HepG2 (cell line): ENCODE measurements around the gene DOK1. TPM values are rescaled to one million over a fixed set of nuclear protein-coding genes. Genes with fewer than 3 reads are reported as not detected.

Experiments used
- ATF7 ChIP-seq, 2 experiments: fragments of 450-650 bp in 1 of 2; sonication (generic) in 1 of 2; formaldehyde crosslinking in 1 of 2; IDR thresholded peaks; 2 replicates each; pipeline versions ENCODE4 v1.4.0 to v1.6.1; 2016 to 2020; ENCODE audit warnings: antibody characterized with exemption in 1 of 2, mild to moderate bottlenecking in 1 of 2, missing genetic modification reagents in 1 of 2
- BCL6 ChIP-seq: IDR thresholded peaks from 2 replicates; pipeline ENCODE4 v1.6.1; 2016; ENCODE audit warnings: missing genetic modification reagents, missing compliant biosample characterization
- CC2D1A ChIP-seq: sonication (generic); formaldehyde crosslinking; IDR thresholded peaks from 2 replicates; pipeline ENCODE4 v1.8.1; 2023; ENCODE audit warnings: mild to moderate bottlenecking, missing genetic modification reagents
- CHCHD3 ChIP-seq: sonication (generic); formaldehyde crosslinking; IDR thresholded peaks from 2 replicates; pipeline ENCODE4 v1.8.0; 2022; ENCODE audit warnings: mild to moderate bottlenecking, missing genetic modification reagents, moderate library complexity
- FOSL1 ChIP-seq: sonication (generic); formaldehyde crosslinking; IDR thresholded peaks from 2 replicates; pipeline ENCODE4 v1.9.0; 2021; ENCODE audit warnings: missing genetic modification reagents, borderline replicate concordance
- FOXP4 ChIP-seq: sonication (generic); formaldehyde crosslinking; IDR thresholded peaks from 2 replicates; pipeline ENCODE4 v1.4.0; 2020; ENCODE audit warnings: missing genetic modification reagents
- GMEB2 ChIP-seq: IDR thresholded peaks from 2 replicates; pipeline ENCODE4 v1.6.1; 2016; ENCODE audit warnings: missing biosample characterization, missing genetic modification reagents, low read depth
- HOMEZ ChIP-seq: IDR thresholded peaks from 2 replicates; pipeline ENCODE4 v1.6.1; 2016; ENCODE audit warnings: low read depth
- ISL2 ChIP-seq: sonication (generic); formaldehyde crosslinking; IDR thresholded peaks from 2 replicates; pipeline ENCODE4 v1.5.0; 2020; ENCODE audit warnings: missing genetic modification reagents
- MYC ChIP-seq: sonication (generic); formaldehyde crosslinking; IDR thresholded peaks from 2 replicates; pipeline ENCODE4 v1.9.0; 2021; ENCODE audit warnings: missing genetic modification reagents, borderline replicate concordance
- PCBP1 ChIP-seq: fragments of 200-400 bp; formaldehyde crosslinking; IDR thresholded peaks from 2 replicates; pipeline ENCODE4 v1.6.1; 2017; ENCODE audit warnings: mild to moderate bottlenecking, low read depth, low read length, borderline replicate concordance
- PRDM10 ChIP-seq: sonication (generic); formaldehyde crosslinking; IDR thresholded peaks from 2 replicates; pipeline ENCODE4 v1.4.0; 2020; ENCODE audit warnings: low read depth, missing genetic modification reagents
- ZBTB14 ChIP-seq: sonication (generic); formaldehyde crosslinking; IDR thresholded peaks from 2 replicates; pipeline ENCODE4 v1.4.0; 2020; ENCODE audit warnings: missing genetic modification reagents
- ZNF24 ChIP-seq: fragments of 450-650 bp; IDR thresholded peaks from 2 replicates; pipeline ENCODE4 v1.6.1; 2017; ENCODE audit warnings: antibody characterized with exemption, mild to moderate bottlenecking
- ZNF3 ChIP-seq: IDR thresholded peaks from 2 replicates; pipeline ENCODE4 v1.7.0; 2017; ENCODE audit warnings: inconsistent platforms
- ZNF441 ChIP-seq: sonication (generic); formaldehyde crosslinking; IDR thresholded peaks from 2 replicates; pipeline ENCODE4 v1.7.0; 2021; ENCODE audit warnings: missing genetic modification reagents, borderline replicate concordance
- ZNF572 ChIP-seq: sonication (generic); formaldehyde crosslinking; IDR thresholded peaks from 2 replicates; pipeline ENCODE4 v1.5.1; 2020; ENCODE audit warnings: mild to moderate bottlenecking, missing genetic modification reagents
- ZNF7 ChIP-seq: IDR thresholded peaks from 2 replicates; pipeline ENCODE4 v1.6.1; 2016; ENCODE audit warnings: missing biosample characterization, missing genetic modification reagents
- ZNF879 ChIP-seq: sonication (generic); formaldehyde crosslinking; IDR thresholded peaks from 2 replicates; pipeline ENCODE4 v1.8.1; 2023; ENCODE audit warnings: missing genetic modification reagents
- polyA plus RNA-seq, 8 experiments: library from polyadenylated mRNA; depleted of rRNA in 3 of 8; stranded (reverse) in 7 of 8; unstranded in 1 of 8; fragments of >200 nt; fragmentation: Illumina TruSeq in 4 of 8; extraction: Trizol in 4 of 8; gene quantifications; 2 replicates each; pipeline versions ENCODE4 v1.2.1 to v1.2.3, GENCODE V29; 2011 to 2016; ENCODE audit warnings: low read depth in 4 of 8, missing spikeins in 1 of 8, mixed read lengths in 1 of 8; ENCODE audit not compliant: insufficient read depth in 1 of 8
- total RNA-seq, 5 experiments: library from RNA; depleted of rRNA; stranded (reverse); fragments of >200 nt; fragmentation: Illumina TruSeq; extraction: Trizol; gene quantifications; 2 replicates each; pipeline ENCODE4 v1.2.3, GENCODE V29; 2016; ENCODE audit warnings: low read depth in 1 of 5

DOK1 gene
- total and polyA plus RNA-seq, 2 of the 13 experiments (the other 11 are each of a cell fraction or from before 2014, with no cell fraction given): 0.53 to 0.74 TPM

- TF ChIP-seq HOMEZ (CRISPR knock-in tag): no peak
- no peak for TF ChIP-seq ZNF572 (CRISPR knock-in tag)
- TF ChIP-seq FOXP4: 0 out of 2 replicates have a peak, but pooled peaks have one; percentile 4
- TF ChIP-seq BCL6 (CRISPR knock-in tag): no peak
- TF ChIP-seq FOSL1 (CRISPR knock-in tag): no peak
- TF ChIP-seq ZNF441 (CRISPR knock-in tag): no peak
- TF ChIP-seq MYC: 0 out of 2 replicates have a peak, but pooled peaks have one; percentile 2
- TF ChIP-seq PCBP1: 0 out of 2 replicates have a peak, but pooled peaks have one; percentile 16
- no peak for TF ChIP-seq ZNF24
- TF ChIP-seq ISL2: no peak
- no peak for TF ChIP-seq CHCHD3 (CRISPR knock-in tag)
- TF ChIP-seq ZBTB14 (CRISPR knock-in tag): no peak
- no peak for TF ChIP-seq GMEB2 (CRISPR knock-in tag)
- no peak for TF ChIP-seq ZNF7
- no peak for TF ChIP-seq ATF7 (IDR thresholded peaks at IDR 0.05)
- TF ChIP-seq ATF7 (CRISPR knock-in tag; IDR thresholded peaks at IDR 0.05): no peak
- 0 out of 2 replicates have a peak, but pooled peaks have one; percentile 15 for TF ChIP-seq PRDM10 (CRISPR knock-in tag)
- TF ChIP-seq ZNF3 (CRISPR knock-in tag): no peak
- no peak for TF ChIP-seq CC2D1A
- TF ChIP-seq ZNF879 (CRISPR knock-in tag): no peak
Observed at GRCh38 chr2:74507926-74508520, 46.5 kb upstream of the DOK1 start (continued).
